Hematopoietic multipotent progenitor cell treated with erythropoietin and hydrocortisone succinate and interleukin-3 and kit ligand, for 8 days (in vitro differentiated cells): ENCODE data around the gene FIGN.

ENCODE experiments used
- DNase-seq: peaks from one replicate; pipeline ENCODE4 v3.0.0-alpha.2; 2015

FIGN gene

DNA sequence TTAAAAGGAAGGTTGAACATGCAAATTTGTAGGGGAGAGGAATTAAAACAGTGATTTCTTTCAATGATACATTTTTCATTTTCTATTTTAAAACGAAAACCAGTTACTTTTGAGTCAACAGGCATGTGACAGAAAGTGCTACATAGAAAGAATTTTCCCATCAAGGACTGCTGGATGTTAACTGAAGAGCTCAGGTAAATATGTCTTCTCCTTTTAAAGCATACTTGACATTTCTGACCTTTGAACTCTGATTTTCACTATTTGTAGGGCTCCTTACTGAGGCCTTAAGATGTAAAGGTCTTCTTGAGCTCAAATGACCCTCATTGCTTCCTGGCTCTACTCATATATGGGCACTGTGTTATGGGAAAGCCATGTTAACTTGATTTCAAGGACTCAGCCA, 32.4 kb downstream of the FIGN start:
- DNase-seq: no peak

DNA sequence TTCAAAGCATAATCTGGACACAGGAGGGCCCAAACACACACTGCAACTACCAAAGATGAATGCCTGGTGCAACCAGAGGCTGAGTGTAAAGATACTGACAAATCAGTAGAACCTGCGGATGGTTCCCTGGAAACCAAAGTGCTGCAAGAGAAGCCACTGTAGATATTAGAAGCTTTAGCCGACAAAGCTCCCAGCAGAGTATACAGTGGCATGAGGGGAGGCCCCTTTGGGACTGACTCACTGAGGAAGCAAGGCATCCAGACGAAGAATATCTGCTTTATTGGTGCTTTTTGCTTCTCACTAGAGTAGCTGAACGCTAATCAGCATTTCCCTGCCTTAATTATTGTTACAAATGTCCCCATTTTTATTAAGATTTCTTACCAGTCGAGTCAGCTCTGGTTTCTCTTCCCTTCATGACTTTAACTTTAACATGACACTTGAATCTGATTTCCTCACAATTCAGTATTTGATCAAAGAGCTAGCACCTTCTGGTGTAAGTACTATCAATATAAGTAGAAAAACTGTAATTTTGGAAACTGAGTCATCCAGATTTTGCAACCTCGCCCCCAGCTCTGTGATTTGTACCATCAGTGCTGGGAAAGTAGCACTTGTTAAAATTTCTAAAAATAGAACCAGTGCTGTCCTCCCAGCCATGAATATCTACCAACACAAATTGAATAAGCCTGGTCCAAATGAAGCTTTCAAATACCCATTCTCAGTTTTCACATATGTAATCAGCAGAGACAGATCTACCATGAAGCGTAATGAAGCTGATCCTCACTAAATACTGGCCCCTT, 34.2 kb downstream of the FIGN start:
- no peak for DNase-seq

GRCh38 chr2:163698857-163699256, 37.0 kb downstream of the FIGN start:
- no peak for DNase-seq

DNA sequence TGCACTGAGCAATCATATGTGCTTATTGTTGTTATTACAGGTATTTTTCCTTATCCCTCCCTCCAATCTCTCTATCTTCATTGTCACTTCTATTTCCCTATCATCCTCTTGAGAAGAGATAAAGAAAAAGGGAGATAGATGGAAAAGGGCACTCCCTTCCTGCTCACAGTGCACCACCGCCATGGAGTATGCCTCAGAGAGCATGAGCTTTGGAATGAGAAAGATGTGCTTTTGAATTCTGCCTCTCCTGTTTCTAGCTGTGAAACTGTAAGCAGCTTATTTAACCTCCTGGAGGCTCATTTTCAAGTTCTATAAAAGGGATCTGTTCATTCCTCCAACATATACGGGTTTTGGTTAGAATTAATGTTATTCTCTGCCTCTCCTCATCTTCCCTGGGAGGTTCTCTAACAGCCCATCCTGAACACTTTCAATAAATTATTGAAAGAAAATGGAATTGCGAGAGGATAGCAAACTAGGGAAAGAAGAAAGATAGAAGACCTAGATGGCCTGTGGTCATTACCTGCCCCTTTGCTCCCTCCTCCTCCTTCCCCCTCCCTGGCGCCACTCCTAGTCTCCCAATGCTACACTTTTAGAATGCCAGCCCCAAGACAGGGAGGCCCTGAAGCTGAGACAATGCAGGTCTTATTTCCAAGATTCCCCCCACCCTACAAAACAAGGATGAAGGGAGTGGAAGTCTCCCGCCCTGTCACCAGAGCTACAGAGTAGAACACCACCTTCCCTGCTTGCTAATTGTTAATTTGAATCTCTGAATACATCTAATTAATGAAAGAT, 37.8 kb downstream of the FIGN start:
- no peak for DNase-seq

GRCh38 chr2:163697429-163697828, 38.4 kb downstream of the FIGN start:
- DNase-seq: no peak

DNA sequence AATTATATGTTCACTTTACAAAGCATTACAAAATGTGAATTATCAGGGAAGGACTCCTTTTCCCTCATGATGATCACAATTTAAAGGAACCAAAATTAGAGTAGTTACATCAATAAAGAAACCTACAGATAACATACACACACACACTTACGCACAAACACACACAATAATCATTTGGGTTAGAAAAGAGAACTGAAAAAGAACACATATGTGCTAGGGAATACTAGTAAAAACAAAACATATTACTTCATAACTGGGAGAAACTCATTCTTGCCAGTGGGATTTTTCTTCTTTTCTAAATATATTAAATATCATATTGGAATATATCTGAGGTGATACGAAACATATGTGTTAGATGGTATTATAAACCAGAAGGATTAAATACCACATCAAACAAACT, 42.3 kb downstream of the FIGN start:
- no peak for DNase-seq

- no peak for DNase-seq
Measured at GRCh38 chr2:163692611-163693482, 43.0 kb downstream of the FIGN start.

DNA sequence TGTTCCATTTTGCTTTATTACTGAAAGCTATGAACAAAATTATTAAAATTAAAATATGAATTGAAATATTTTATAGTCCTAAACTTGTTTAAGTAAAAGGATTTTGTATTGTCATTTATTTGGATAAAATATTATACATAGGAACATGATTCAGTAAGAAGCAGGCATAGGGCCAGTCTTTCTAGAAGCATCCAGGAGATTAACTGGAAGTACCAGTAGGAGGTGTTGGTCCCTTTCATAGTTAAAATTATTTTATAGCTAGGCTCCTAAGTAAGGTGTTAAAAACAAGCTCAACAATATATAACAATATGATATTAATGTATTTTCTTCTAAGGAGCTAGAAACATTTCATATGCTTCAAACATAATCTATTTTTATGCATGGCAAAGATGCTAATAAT, 43.7 kb downstream of the FIGN start:
- DNase-seq: no peak

DNA sequence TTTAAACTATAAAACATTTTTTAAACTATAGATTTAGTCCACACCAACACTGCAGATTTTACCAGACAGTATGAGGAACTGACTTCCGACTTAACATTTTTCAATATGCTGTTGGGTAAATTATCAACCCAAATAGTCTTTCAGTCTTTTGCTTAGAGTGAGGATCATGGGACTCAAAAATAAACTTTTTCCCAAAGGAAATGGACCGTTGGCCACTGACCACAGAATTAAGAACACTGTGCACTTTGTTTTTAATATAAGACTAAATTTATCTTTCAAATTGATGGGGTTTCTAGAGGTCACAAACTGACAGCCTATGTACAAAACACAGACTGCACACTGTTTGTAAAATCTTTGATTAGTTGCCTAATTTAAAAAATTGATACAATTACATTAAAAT, 44.9 kb downstream of the FIGN start:
- no peak for DNase-seq

DNA sequence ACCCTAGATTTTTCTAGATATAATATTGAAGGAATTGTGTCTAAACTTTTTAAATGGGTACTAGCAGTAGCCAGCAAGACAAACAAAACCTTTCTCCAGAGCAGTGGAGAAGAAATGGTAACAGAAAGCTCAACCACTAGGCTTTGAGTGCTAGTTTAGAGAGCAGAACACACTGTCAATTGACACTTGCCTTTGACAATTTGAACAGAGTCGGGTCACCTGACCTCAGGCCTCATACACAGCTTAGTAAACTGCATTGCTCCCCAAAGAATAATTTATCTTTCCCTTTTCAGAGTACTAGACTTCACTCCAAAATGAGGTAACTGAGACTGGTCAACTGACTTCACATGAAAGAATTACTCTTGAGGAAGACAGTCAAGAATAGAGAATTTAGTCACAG, 48.6 kb downstream of the FIGN start:
- no peak for DNase-seq

DNA sequence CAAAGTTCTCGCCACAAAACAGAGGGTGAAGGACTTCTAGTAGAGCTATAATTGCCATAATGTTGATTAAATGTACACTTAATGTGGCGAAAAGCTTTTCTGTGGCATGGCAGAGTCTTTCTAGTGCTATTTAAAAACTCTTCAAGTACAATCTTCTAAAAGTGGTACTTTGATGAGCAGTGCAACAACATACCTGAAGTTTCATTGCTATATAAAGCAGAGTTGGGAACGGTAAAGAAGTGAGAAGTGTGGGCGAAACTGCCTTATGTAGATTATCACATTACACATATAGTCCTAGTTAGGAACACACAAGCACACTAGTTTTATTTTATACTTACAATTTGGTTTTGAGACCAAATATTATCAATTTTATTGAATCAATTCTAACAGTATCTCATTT, 49.5 kb downstream of the FIGN start:
- DNase-seq: no peak

- DNase-seq: no peak
Measured at GRCh38 chr2:163682695-163683094, 53.1 kb downstream of the FIGN start.

GRCh38 chr2:163681745-163682144, 54.1 kb downstream of the FIGN start:
- DNase-seq: no peak

GRCh38 chr2:163675388-163675787, 60.4 kb downstream of the FIGN start:
- DNase-seq: no peak

GRCh38 chr2:163673522-163673921, 62.3 kb downstream of the FIGN start:
- no peak for DNase-seq

- DNase-seq: no peak
Measured at GRCh38 chr2:163670929-163671328, 64.9 kb downstream of the FIGN start.

- DNase-seq: no peak
Measured at GRCh38 chr2:163669506-163669905, 66.3 kb downstream of the FIGN start.

- no peak for DNase-seq
Measured at GRCh38 chr2:163667064-163667887, 68.5 kb downstream of the FIGN start.

GRCh38 chr2:163665817-163666216, 70.0 kb downstream of the FIGN start:
- no peak for DNase-seq

GRCh38 chr2:163665051-163665450, 70.8 kb downstream of the FIGN start:
- no peak for DNase-seq

DNA sequence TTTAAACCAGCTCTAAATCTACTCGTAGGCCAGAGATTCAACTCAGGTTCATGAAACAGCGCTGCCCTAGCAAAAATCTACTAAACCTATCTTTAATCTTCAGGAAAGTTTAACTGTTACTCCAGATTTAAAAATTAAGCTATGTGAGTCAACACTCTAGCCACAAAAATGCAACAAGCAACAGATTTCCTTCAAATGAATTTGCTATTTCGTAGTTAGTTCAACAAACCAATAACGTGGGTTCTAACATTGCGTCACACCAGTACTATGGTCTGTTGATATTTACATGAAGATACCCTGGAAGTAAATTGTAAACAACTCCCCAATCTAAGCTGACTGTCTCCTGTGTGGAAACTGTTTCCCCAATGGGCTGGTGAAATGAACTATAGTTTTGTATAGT, 71.2 kb downstream of the FIGN start:
- DNase-seq: no peak

- no peak for DNase-seq
Measured at GRCh38 chr2:163662141-163662780, 73.5 kb downstream of the FIGN start.
